Testis (tissue), 3 donors: ENCODE measurements around the gene MYL12B. TPM values are rescaled to one million over a fixed set of nuclear protein-coding genes. Genes with fewer than 3 reads are reported as not detected.

Source experiments
- DNase-seq: peaks from one replicate; pipeline ENCODE4 v3.0.0-alpha.2; 2019
- H3K27ac ChIP-seq, 2 donors: fragments of 200-600 bp; sonication (generic); one replicate each; pipeline ENCODE4 v1.5.1; 2019
- H3K27me3 ChIP-seq: fragments of 200-600 bp; sonication (generic); one replicate; pipeline ENCODE4 v1.5.1; 2019
- H3K36me3 ChIP-seq: fragments of 200-600 bp; sonication (generic); one replicate; pipeline ENCODE4 v1.5.1; 2017; ENCODE audit warnings: low read depth; ENCODE audit errors: missing control alignments
- H3K4me1 ChIP-seq: fragments of 200-600 bp; sonication (generic); one replicate; pipeline ENCODE4 v1.5.1; 2019
- H3K4me3 ChIP-seq, 2 donors: fragments of 200-600 bp; sonication (generic); one replicate each; pipeline ENCODE4 v1.5.1; 2017 to 2019
- H3K9me3 ChIP-seq: fragments of 200-600 bp; sonication (generic); one replicate; pipeline ENCODE4 v1.5.1; 2017
- CTCF ChIP-seq, 3 experiments: fragments of 450-650 bp in 2 of 3; fragments of 200-600 bp in 1 of 3; sonication (generic) in 1 of 3; IDR thresholded peaks; one replicate each; pipeline ENCODE4 v1.5.1; 2016 to 2019; ENCODE audit warnings: antibody characterized with exemption in 3 of 3, mild to moderate bottlenecking in 2 of 3, moderate library complexity in 1 of 3
- POLR2A ChIP-seq: fragments of 450-650 bp; IDR thresholded peaks from one replicate; pipeline ENCODE4 v1.6.1; 2017; ENCODE audit warnings: antibody characterized with exemption, mild to moderate bottlenecking, moderate library complexity
- WGBS, 2 donors: methylation state at CpG; one replicate each; pipeline ENCODE4 v1.1.5; 2018; 5-methylcytosine and 5-hydroxymethylcytosine counted together
- intact Hi-C: fragments of 100-400 bp; cut with DNase I; formaldehyde crosslinking; loops from one replicate; pipeline ENCODE4 v1.15.1; 2023; ENCODE audit warnings: low total_unique reads
- polyA plus RNA-seq: library from polyadenylated mRNA; stranded (reverse); fragments of 350-450 nt; fragmentation: Illumina TruSeq; extraction: RNeasy Lipid Tissue Mini Kit (QIAGEN cat#74804); gene quantifications from one replicate; pipeline ENCODE4 v1.2.3, GENCODE V29; 2014; ENCODE audit warnings: low read depth, low replicate concordance; ENCODE audit not compliant: insufficient read depth
- total RNA-seq, 2 donors: library from RNA; depleted of rRNA; stranded (reverse); fragments of >200 nt; gene quantifications; one replicate each; pipeline ENCODE4 v1.2.3, GENCODE V29; 2016

MYL12B gene
- total and polyA plus RNA-seq, 3 donors from 2014 or later = 215 to 372 (median 255) TPM

GRCh38 chr18:3257627-3258120, 4.3 kb upstream of the MYL12B start:
- Histone ChIP-seq H3K27me3 (no peaks in the 10 kb centered on the region), H3K36me3 (no peaks in the 10 kb centered on the region), H3K27ac (no peak overlapping the region), H3K9me3 (no peaks in the 10 kb centered on the region), H3K4me3 (no peak overlapping the region), H3K4me1 (peaks cover 14% of the 10 kb centered on the region)
- TF ChIP-seq POLR2A = no peak
- TF ChIP-seq CTCF (IDR thresholded peaks at IDR 0.05) = no peak
- 85 to 92% methylated on average over 2 of the region's 2 CpGs for WGBS, 2 donors
- no peak for DNase-seq
- intact Hi-C loops = no loop called here

- intact Hi-C loops = no loop called here
- peaks cover 37% of the 10 kb centered on the region for H3K4me1 ChIP-seq
- H3K27ac ChIP-seq = peak overlapping the region; percentile 92 to 94
These were observed 949 bp upstream of the MYL12B start for GRCh38 chr18:3260995-3261372.

GRCh38 chr18:3262234-3263131, 550 bp downstream of the MYL12B start:
- H3K4me3 ChIP-seq = peak overlapping the region; percentile 96 to 99
- H3K27ac ChIP-seq = peak overlapping the region; percentile 92 to 94
- intact Hi-C loops = no loop called here
- peaks cover 25% of the 10 kb centered on the region for H3K4me1 ChIP-seq
- peak; percentile 38 for DNase-seq
- no peaks in the 10 kb centered on the region for H3K9me3 ChIP-seq
- 1% methylated on average over 13 to 25 of the region's 69 CpGs for WGBS, 2 donors
- H3K36me3 ChIP-seq = no peaks in the 10 kb centered on the region
- no peaks in the 10 kb centered on the region for H3K27me3 ChIP-seq
- TF ChIP-seq CTCF (IDR thresholded peaks at IDR 0.05) (no peak), POLR2A (no peak)

More at GRCh38 chr18:3260995-3261372, 949 bp upstream of the MYL12B start:
- Histone ChIP-seq H3K27me3 (no peaks in the 10 kb centered on the region), H3K36me3 (no peaks in the 10 kb centered on the region), H3K9me3 (no peaks in the 10 kb centered on the region), H3K4me3 (peak overlapping the region; percentile 96 to 99)
- no peak for DNase-seq
- TF ChIP-seq POLR2A (no peak), CTCF (IDR thresholded peaks at IDR 0.05) (no peak)
- 14 to 22% methylated on average over 5 of the region's 5 CpGs for WGBS, 2 donors

- Histone ChIP-seq H3K4me3 (peak overlapping the region; percentile 96 to 99), H3K27ac (peak overlapping the region; percentile 92 to 94), H3K27me3 (no peaks in the 10 kb centered on the region), H3K9me3 (no peaks in the 10 kb centered on the region), H3K4me1 (peaks cover 29% of the 10 kb centered on the region), H3K36me3 (no peaks in the 10 kb centered on the region)
- intact Hi-C loops = no loop called here
- DNase-seq = no peak
- 8 to 16% methylated on average over 8 of the region's 8 CpGs for WGBS, 2 donors
- TF ChIP-seq POLR2A (no peak), CTCF (IDR thresholded peaks at IDR 0.05) (no peak)
These were observed 1.3 kb downstream of the MYL12B start for GRCh38 chr18:3263132-3263700.
